GM18498 (cell line): ENCODE measurements around the gene C16orf74.

ENCODE experiments used
- ATAC-seq: cut with Tn5 transposase; IDR thresholded peaks from one replicate; pipeline ENCODE4 v1.9.1; 2021; ENCODE audit warnings: mild to moderate bottlenecking, moderate library complexity; ENCODE audit not compliant: unreplicated experiment

The C16orf74 gene

GRCh38 chr16:85677383-85677967 lies 73.4 kb downstream of the C16orf74 start:
- ATAC-seq: no peak

DNA sequence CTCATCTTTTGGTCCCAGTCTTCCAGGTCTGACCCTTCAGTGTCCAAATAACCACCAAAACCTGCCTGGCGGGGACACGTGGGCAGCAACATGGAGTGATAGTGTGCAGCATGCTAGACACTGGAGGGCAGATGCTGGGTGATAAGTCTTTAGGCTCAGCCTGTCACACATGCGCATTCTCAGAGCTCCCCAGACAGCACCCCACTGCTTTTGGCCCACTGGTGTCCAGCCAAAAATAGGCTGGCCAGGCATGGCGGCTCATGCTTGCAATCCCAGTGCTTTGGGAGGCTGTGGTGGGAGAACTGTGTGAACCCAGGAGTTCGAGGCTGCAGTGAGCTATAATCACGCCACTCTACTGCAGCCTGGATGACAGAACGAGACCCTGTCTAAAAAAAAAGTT lies 74.4 kb downstream of the C16orf74 start:
- no peak for ATAC-seq

DNA sequence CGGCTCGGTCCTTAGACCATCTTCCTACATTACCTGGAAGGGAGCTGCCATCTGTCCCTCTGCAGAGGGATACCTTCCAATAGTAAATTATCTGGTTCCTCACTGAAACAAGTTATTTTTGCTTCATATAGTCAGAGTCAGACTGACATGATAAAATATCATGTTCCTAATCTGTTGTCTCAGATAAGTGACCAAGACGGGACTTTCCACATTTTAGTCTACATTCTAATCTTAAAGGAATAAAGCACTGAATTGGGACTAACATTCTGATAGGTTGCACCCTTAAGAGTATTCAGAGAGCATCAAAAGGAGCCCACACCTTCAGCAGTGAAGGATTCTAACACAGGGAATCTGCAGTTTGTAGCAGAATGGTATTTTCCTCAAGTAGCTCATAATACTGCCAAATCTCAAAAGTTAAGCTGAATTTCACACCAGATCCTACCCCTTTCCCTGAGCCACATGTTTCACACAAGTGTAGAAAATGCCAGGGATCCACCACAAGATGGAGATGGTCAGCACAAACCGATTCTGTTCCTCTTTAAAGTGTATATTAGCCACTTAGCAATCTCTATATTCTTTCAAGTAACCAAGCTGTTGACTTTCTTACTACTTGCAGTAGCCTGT lies 75.5 kb downstream of the C16orf74 start:
- peak; percentile 23 for ATAC-seq

DNA sequence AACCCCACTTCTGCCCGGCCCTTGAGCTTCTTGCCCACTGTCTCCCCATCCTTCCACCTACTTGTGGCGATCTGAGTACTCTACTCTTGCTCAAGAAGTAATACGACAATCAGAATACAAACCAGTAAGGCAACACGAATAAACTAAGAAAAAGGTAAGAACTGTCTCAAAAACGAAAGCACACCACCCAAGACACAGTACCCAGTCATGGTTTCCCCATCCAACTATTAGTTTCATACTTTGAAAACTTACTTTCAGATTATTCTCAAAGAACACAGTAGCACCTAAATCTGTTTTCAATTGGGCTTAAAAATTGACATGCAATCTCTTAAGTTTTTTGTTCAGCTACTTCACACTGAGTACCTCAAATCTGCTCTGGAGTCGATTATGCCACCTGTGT lies 76.1 kb downstream of the C16orf74 start:
- peak; percentile 71 for ATAC-seq

GRCh38 chr16:85674418-85674755 lies 76.5 kb downstream of the C16orf74 start:
- ATAC-seq: no peak

DNA sequence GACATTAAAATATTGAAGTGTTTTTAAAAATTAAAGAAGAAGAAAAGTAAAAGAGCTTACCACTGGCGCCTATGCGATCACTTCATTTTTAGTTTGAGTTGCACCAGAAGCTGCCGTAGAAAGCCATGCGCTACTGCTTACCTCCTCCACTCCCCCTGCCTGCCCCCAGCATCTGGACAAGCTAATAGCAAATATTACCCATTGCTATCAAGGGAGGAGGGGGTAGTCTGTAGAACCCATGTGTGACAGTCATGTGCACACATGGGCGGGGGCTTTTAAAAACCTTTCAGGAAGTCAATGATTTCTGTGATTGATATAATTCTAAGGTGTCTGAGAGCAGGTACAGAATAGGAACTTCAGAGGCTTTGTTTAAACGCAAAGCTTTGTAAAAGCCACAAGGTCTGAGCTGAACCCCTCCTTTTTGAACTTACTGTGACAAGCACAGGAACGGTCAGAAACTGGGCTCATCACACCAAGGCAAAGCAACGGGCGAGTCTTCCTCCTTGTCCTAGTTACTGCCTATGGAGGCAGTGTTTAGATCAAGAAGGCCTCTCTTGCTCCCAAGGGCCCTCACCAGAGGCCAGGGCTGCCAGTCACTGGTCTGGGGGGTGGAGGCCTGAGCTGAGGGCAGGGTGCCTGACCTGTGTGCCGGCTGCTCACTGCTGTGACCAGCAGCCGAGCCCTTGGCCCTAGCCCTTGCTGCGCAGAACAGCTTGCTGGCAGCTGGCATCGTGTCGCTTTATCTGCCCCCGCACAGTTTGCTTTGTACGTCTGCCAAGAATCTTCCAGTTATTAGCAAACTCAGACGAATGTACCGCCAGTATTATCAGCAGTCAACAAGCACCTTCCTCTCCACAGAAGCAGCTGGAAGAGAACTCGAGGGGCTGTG lies 77.1 kb downstream of the C16orf74 start:
- ATAC-seq: no peak

DNA sequence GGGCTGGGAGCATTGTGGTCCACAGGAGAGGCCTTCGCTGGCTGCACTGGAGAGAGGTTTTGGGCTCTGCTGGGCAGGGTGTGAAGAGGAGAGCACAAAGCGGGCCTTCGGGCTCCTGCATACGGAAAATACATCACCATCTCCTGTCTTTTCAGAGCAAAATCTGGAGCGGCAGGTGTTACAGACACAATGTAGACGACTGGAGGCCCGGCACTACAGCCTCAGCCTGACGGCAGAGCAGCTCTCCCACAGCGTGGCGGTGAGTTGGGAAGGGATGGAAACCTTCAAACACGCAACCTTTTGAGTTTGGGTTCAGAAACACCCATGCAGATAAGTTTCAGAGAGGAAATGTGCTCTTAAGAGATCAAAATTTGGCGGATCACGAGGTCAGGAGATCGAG lies 80.1 kb downstream of the C16orf74 start:
- ATAC-seq: no peak

- no peak for ATAC-seq
These were observed 82.0 kb downstream of the C16orf74 start for GRCh38 chr16:85668676-85669424.

DNA sequence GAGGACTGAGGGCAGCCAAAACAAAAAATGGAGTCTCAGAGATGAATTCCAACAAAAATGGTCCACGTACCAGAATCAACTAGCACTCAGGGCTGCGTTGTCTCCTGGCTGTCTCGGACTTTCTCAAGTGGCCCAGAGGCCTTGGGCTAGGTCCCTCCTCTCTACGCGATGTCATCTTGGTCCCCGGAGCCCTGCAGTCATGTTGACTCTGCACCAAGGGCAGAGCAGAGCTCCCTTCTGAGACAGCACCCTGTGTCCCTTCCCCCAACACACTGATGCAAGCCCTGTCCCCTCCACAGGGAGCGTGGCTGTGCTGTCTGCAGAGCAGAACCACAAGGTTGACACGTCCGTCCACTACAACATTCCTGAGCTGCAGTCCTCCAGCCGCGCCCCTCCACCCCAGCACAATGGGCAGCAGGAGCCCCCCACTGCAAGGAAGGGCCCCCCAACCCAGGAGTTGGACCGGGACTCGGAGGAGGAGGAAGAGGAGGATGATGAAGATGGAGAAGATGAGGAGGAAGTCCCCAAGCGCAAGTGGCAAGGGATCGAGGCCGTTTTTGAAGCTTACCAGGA lies 83.0 kb downstream of the C16orf74 start:
- no peak for ATAC-seq

GRCh38 chr16:85667261-85667660 lies 83.6 kb downstream of the C16orf74 start:
- no peak for ATAC-seq

- ATAC-seq: no peak
These were observed 85.0 kb downstream of the C16orf74 start for GRCh38 chr16:85665929-85666328.

DNA sequence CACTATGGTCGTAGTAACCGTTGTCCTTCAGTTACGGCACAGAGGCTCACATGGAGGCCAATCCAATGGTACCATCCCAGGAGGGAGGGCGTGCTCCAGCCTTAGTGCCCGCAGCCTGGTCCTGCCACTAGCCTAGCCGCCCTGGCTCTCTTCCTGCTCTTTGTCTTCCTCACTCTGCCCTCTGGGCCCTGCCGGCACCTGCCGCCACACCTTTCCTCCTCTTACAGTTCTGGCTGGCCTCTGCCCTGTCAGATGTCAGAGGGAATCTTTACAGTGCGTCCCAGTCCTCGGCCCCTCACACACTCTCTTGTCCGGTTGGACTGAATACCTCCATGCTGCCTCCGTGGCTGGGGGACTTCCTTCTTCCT lies 85.5 kb downstream of the C16orf74 start:
- no peak for ATAC-seq

DNA sequence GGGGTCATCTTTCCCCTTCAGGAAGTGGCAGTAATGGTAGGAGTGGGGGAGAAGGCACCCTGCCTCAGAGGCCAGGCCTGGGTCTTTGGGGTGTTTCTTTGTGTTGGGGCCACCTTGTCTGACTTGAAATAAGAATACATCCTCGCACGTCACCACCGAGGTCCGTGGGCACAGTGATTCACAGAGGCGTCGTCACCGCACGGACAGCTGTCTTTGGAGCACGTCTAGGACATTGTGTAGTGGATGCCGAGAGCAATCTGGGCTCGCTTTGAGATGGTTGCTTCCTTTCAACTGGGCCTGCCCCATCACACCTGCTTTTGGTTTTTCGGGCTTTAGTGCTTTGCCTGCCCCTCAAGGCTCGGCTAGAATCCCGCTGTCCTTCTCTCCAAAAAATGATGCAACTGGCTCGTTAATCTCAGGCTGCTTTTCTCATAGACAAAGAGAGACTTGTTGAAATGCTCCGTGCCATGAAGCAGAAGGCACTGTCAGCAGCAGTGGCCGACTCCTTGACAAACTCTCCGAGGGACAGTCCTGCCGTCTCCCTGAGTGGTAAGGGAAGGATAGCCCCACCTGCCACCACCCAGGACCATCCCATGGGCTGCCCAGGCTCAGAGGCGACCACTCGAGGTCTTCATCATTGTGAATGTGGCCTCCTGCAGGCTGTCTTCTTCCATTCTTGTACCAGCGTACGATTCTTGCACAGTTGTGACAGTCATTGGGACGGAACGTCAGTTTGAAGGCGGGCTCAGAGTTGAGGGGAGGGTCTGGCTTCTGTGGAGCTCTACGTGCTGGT lies 86.1 kb downstream of the C16orf74 start:
- ATAC-seq: no peak

DNA sequence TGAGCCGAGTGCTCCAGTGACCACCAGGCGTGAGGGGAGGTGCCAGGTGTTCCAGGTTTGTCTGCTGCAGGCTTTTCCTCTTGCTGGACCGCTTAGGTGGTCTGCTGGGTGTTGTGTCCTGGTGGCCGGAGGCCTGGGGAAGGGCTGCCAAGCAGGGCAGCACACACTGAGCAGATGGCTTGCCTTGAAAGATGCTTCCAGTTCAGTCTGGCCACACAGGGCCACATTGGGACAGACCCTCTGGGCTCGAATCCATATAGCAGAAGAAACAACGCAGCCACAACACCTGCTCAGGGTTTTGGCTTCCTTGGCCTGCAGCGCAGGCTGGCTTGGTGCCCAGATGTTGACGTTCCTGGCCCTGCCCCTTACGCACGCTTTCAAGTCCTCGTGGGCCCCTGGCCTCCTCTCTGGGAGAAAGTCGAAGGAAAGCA lies 87.0 kb downstream of the C16orf74 start:
- no peak for ATAC-seq

GRCh38 chr16:85662976-85663830 lies 87.7 kb downstream of the C16orf74 start:
- no peak for ATAC-seq

- no peak for ATAC-seq
These were observed 88.4 kb downstream of the C16orf74 start for GRCh38 chr16:85662482-85662812.

GRCh38 chr16:85661740-85662481 lies 89.0 kb downstream of the C16orf74 start:
- no peak for ATAC-seq

- no peak for ATAC-seq
These were observed 89.8 kb downstream of the C16orf74 start for GRCh38 chr16:85660843-85661739.
